DMS153 (cell line): ENCODE results near the gene IGFN1.

Experiments used
- DNase-seq: peaks from one replicate; lab custom pipeline; 2025; lab: John Stamatoyannopoulos, UW

IGFN1 gene

GRCh38 chr1:201163707-201164106, 26.9 kb upstream of the IGFN1 start:
- DNase-seq, result no peak

GRCh38 chr1:201164645-201165044, 26.0 kb upstream of the IGFN1 start:
- no peak for DNase-seq

- peak; percentile 62 for DNase-seq
Observed at GRCh38 chr1:201167041-201167991, 23.3 kb upstream of the IGFN1 start.

DNA sequence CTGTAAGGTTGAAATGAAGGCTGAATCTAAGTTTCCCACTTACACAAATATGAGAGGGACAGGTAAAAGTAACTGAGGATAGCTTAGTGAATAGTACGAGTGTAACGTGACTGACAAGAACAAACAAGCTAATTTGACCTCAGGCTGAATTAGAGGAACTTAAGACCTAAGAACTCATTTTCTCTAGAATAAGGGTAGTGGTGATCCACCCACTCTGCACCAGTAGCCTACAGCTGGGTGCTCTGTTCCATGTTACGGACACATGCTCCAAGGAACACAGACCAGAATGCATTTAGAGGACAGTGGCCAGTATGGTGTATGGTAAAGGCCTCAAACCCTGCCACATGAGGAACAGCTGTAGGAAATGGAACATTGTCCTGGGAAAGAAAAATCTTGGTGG, 21.4 kb upstream of the IGFN1 start:
- no peak for DNase-seq

DNA sequence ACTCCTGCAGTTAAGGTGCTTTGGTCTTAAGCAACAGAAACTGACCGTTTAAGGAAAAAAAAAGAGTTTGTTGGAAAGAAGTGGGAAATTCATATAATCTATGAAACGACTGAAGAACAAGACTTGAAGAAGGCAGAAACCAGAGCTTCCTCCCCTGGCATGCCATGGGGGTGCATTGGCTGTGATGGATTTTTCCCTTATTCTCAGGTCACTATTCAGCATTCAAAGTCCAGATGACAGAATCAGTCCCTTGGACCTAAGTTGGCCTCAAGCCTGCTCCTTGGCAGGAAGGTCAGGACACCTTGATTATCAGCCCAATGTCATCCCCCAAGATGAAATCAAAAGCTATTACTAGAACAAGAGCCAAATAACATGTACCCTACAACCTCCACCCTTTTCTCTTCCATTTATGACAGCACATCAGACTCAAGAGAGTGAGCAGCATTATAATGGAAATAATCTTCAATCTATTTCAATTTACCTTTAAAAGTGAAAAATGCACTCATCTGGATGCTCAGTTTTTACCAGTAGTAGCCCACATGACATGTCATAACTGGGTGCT, 20.6 kb upstream of the IGFN1 start:
- DNase-seq, result no peak

- DNase-seq, result peak; percentile 96
Observed at GRCh38 chr1:201170533-201171062, 20.0 kb upstream of the IGFN1 start.

DNA sequence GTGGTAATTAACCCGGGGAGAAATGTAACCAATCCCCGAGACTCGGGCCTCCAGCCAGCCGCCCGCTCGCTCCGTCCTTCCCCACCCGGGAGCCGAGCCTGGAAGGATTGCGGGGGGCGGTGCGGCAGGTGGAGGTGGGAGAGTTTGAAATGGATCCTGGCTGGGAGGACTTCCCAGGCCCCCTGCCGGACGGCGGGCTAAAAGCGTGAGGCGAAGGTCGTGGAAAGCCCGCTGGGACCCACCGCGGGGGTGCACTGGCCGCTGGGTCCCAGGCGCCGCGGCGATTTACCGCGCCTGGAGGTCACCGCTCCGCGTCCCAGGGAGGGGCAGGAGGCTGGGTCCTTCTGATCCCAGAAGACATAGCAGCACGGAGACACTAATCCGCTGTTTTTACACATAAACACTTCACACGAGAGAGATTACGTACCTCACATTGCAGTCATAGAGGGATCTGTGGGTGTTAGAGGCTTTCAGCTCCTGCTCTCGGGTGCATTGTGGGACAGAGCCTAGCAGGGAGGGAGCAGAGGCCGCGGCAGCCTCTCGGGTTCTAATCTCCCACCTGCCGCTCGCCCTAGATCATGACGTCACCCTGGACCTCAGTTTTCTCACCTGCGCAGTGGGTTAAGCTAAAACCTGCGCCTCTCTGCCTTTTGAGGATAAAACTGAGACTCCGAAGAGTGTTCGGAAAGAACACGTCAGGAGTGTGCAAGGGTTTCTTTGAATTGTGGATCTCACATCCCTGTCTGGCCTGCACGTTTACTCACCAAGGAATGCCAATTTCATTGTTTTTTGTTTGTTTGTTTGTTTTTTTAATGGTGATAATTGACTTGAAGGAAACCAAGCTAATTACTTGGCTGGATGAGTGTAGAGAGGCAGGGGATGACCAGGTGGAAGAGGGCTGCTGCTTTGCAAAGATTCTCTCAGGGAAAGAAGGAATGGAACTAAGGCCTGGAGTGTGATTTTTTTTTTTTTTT, 19.3 kb upstream of the IGFN1 start:
- peak; percentile 77 for DNase-seq

DNA sequence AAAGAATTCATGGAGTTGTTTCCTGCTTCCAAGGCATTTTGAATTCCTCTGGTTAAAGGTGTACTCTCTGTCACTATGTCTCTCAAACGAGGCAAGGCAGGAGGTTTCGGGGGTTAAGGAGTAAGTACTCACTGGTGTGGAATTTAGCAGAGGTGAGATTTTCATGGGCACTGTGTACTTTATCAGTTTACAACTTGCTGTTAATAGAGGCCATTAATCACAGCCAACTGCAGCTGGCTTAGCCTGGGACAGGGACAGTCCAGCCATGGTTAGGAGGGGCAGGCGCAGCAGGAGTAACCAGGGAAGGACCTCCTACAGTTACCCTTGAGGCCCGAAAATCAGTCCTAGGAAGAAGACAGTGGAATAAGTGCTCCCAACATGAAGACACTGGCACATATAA, 18.3 kb upstream of the IGFN1 start:
- no peak for DNase-seq

DNA sequence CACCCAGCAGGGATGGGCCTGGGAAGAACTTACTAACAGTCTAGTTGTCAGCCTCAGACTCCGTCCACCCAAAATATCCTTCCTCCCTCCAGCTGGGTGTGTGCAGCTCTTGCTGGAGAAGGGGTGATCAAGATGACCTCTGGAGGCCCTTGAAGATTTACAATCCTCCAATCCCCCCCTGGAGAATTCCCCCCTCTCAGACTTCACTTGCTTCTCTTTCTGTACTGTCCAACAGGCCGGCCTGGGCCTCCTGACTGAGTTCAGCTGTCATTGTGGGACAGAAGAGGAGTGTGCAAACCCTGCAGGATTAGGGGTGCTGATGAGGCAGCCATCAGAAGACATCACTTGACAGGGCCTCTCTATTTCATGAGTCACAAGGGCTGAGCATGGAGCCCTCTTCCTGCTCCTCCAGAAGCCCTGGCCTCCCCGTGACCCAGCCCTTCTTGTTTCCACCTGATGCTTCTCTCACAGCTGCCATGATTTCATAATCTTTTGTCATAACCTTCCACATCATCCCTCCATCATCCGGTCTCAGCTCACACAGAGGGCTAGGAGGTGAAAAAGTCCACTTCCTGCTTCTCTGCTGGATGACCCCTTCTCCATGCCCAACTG, 17.5 kb upstream of the IGFN1 start:
- no peak for DNase-seq

DNA sequence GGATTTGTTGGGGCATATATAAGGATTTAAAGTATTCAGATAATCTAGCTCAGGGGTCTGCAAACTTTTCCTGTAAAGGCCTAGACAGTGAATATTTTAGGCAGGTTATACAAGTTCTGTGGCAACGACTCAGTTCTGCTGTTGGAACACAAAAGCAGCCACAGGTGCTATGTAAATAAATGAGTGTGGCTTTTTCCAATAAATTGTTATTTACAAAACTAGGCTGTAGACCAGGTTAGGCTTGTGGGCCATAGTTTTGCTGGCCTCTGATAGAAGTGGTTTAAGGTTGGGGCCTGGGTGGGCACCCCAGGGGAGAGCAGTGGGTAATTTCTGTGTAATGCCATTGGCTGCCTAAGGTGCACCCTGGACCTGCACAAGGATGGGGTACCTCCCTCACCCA, 16.9 kb upstream of the IGFN1 start:
- no peak for DNase-seq

DNA sequence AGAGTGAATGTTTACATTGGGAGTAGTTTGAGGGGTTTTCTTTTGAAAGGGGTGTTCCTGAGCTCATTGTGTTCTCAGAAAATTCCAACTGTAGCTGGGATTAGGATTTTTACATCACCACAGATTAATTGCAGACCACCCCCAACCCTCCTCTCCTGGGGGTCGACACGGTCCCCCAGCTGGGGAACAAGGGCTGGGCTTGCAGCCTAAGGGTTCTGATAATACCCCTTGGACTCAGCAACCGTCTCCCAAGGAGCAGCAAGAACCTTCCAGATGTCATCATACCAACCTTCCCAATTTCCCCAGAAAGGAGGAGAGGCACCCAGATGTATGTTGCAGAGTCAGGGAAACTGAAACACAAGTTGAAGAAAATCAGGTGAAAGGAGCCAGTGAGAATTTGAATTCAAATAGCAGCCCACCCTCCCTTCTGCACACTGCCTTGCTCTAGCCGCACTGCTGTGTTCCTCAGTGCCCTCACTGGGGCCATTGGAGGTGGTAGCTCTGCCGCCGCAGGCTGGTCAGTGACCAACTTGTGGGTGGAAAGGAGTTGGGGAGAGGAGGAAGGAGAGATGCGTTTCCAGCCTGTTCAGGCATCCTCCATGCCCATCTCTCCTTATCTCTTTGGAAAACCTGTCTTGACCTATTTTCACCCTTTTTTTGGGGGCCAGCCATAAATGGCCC, 14.7 kb upstream of the IGFN1 start:
- no peak for DNase-seq

- no peak for DNase-seq
Observed at GRCh38 chr1:201176940-201177339, 13.7 kb upstream of the IGFN1 start.

GRCh38 chr1:201178718-201179117, 11.9 kb upstream of the IGFN1 start:
- no peak for DNase-seq

GRCh38 chr1:201180141-201180540, 10.5 kb upstream of the IGFN1 start:
- no peak for DNase-seq

DNA sequence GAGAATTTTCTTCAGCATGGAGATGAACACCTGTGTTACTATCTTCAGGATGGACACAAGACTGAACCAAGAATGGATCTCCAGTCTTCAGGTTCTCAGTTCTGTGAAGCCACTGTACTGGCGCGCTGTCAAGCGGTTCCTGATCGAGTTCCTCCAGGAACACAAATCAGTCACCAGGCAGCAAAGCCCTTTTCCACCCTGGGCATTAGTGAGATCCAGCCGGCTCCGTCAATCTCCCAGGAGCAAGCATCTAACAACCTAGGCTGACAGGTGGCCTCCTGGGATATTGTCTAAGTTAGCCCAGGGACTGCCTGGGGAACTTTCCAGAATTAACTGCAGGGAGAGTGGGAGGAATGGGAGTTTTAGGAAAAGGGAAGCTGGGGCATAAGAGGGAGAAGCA, 9.7 kb upstream of the IGFN1 start:
- no peak for DNase-seq

DNA sequence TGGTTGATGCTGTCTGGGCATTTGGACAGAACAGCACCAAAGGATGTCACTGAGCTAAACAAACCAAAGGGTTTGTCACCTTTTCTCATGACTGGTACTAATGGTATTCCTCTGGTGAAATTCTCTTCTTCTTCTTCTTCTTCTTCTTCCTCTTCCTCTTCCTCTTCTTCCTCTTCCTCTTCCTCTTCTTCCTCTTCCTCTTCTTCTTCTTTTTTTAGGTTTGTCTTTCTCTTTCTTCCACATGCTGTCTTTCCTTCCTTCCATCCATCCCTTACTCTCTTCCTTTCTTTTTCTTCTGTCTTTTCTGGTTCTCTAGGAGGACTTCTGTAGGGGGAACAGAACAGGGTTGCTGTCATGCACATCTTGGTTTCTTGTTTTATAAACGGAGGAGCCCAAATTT, 9.3 kb upstream of the IGFN1 start:
- DNase-seq, result no peak

GRCh38 chr1:201181726-201182125, 8.9 kb upstream of the IGFN1 start:
- no peak for DNase-seq

GRCh38 chr1:201183209-201183608, 7.4 kb upstream of the IGFN1 start:
- DNase-seq, result peak; percentile 33

- DNase-seq, result no peak
Observed at GRCh38 chr1:201183753-201184152, 6.9 kb upstream of the IGFN1 start.

- peak; percentile 62 for DNase-seq
Observed at GRCh38 chr1:201184307-201185122, 6.1 kb upstream of the IGFN1 start.
